ENCODE data around the gene MOCS2. TPM values are rescaled to one million over a fixed set of nuclear protein-coding genes. Genes with fewer than 3 reads are reported as not detected.

MOCS2 gene
- polyA plus RNA-seq, 2 of the 4 experiments (the other 2 are of a cell fraction): 47.7 to 75.3 TPM

DNA sequence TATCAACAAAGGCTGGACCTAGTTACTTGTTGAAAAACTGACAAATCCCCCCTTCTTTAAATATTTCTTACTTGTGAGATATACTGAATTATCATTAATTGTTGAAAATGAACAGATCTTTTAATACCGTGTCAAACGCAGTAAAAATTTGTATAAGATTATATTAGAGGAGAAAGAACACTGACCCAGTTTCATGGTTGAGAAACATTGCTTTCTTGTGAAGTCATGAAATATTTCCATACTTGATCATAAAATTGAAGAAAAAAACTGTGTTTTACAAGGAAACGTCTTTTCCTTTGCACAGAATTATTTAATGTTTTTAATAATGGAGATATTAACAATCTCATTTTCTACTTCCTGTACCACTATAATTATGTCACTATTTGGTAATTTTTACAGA lies 45.8 kb downstream of the MOCS2 start:
- POLR2A ChIA-PET: no interaction called here
- no peak for FAIRE-seq

DNA sequence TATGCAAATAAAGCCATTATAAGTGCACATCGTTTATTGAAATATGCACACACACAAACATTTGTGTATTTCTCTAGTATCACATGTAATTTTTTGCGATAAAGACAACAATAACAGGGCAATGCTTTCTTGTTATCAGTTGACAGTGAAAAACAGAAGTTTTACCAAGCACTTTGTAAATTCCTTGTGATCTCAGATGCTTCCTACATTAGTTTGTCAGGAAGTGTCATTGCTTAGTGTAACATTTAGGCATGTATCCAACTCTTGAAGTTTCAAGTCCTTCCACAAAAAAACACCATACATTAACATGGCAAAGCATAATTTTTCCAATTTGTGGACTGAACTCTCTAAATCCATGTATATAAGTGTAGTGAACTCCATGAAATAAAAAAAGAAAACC lies 46.4 kb downstream of the MOCS2 start:
- TF ChIP-seq, protein P1, sequence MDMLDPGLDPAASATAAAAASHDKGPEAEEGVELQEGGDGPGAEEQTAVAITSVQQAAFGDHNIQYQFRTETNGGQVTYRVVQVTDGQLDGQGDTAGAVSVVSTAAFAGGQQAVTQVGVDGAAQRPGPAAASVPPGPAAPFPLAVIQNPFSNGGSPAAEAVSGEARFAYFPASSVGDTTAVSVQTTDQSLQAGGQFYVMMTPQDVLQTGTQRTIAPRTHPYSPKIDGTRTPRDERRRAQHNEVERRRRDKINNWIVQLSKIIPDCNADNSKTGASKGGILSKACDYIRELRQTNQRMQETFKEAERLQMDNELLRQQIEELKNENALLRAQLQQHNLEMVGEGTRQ (IDR thresholded peaks at IDR 0.05): no peak
- TF ChIP-seq TFCP2L1 (CRISPR knock-in tag; IDR thresholded peaks at IDR 0.05) (no peak), TP53 (CRISPR knock-in tag; IDR thresholded peaks at IDR 0.05) (no peak), SREBF2 (IDR thresholded peaks at IDR 0.05) (no peak), GATA3 (IDR thresholded peaks at IDR 0.05; ENCODE audit: borderline replicate concordance) (no peak), RAD21 (conservative IDR thresholded peaks at IDR 0.05 in 1 of 2, IDR thresholded peaks at IDR 0.05 in 1 of 2) (no peak)
- DNase-seq (ENCODE audit: low read depth in 1 of 2, low spot score in 1 of 2) (no peak), ATAC-seq (no peak), FAIRE-seq (no peak)
- Histone ChIP-seq H3K27ac (no peak overlapping the region), H3K4me2 (no peak overlapping the region), H3K9me3 (no peaks in the 10 kb centered on the region), H3K4me3 (no peak overlapping the region), H3K4me1 (no peaks in the 10 kb centered on the region)
- 95% methylated on average over 2 of the region's 2 CpGs for WGBS (ENCODE audit: missing lambda C conversion rate)
- POLR2A ChIA-PET: no interaction called here
- CTCF ChIA-PET: no interaction called here

More for the DNA sequence above, 45.8 kb downstream of the MOCS2 start:
- Histone ChIP-seq H3K9me3 (no peaks in the 10 kb centered on the region), H3K27ac (no peak overlapping the region), H3K4me3 (no peak overlapping the region), H3K4me1 (no peaks in the 10 kb centered on the region), H3K4me2 (no peak overlapping the region)
- no peak for ATAC-seq
- TF ChIP-seq RFX5 (IDR thresholded peaks at IDR 0.05): no peak
- no peak for TF ChIP-seq RCOR1 (IDR thresholded peaks at IDR 0.05; ENCODE audit: low read depth, low read length)
- TF ChIP-seq, protein P2, sequence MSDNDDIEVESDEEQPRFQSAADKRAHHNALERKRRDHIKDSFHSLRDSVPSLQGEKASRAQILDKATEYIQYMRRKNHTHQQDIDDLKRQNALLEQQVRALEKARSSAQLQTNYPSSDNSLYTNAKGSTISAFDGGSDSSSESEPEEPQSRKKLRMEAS (IDR thresholded peaks at IDR 0.05): no peak
- no peak for TF ChIP-seq FOSL2 (IDR thresholded peaks at IDR 0.05)
- TF ChIP-seq FOSL2 (CRISPR knock-in tag; IDR thresholded peaks at IDR 0.05): no peak
- TF ChIP-seq HOXB13 (CRISPR knock-in tag; IDR thresholded peaks at IDR 0.05; ENCODE audit: low read depth): no peak
- no peak for TF ChIP-seq CEBPB (IDR thresholded peaks at IDR 0.05)
- TF ChIP-seq RNF2 (IDR thresholded peaks at IDR 0.05; ENCODE audit: borderline replicate concordance, low read depth): no peak
- no peak for TF ChIP-seq POLR2AphosphoS2 (conservative IDR thresholded peaks at IDR 0.05; ENCODE audit: low read length)
- TF ChIP-seq GATA3 (IDR thresholded peaks at IDR 0.05; ENCODE audit: borderline replicate concordance): no peak
- no peak for TF ChIP-seq ZNF302 (CRISPR knock-in tag; IDR thresholded peaks at IDR 0.05)
- no peak for TF ChIP-seq HEYL (CRISPR knock-in tag; IDR thresholded peaks at IDR 0.05)
- no peak for TF ChIP-seq TP53 (CRISPR knock-in tag; IDR thresholded peaks at IDR 0.05)
- DNase-seq (ENCODE audit: low read depth in 1 of 2, low spot score in 1 of 2): no peak
- WGBS (ENCODE audit: missing lambda C conversion rate): 85% methylated on average over 3 of the region's 3 CpGs
- CTCF ChIA-PET: interaction anchor here (1.0 to 1.4 kb wide), 2 partner anchors 15 to 115 kb away, joined by 4 read pairs; no protein-coding TSS in a partner anchor

DNA sequence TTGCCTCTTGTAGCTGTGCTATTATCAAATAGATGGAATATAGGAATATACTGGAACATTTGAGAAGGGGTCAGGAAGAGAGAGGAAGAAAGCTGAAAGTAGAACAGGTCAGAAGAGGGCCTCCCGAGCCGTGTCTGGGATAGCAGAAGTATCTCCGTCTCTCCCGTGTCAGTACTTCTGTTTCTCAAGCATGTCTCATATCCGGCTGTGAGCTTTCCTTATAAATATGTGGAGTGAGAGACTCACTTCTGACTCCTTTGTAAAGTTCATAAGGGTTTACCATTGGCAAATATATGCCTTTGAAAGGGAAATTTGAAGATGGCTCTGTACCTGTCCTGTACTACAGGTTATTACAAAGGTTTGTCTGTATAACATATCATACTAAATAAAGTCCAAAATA lies 50.3 kb downstream of the MOCS2 start:
- no peaks in the 10 kb centered on the region for H3K4me1 ChIP-seq
- no peak overlapping the region for H3K4me3 ChIP-seq
- ATAC-seq (no peak), DNase-seq (ENCODE audit: low read depth in 1 of 2, low spot score in 1 of 2) (no peak), FAIRE-seq (no peak)
- no peak overlapping the region for H3K4me2 ChIP-seq
- no peaks in the 10 kb centered on the region for H3K9me3 ChIP-seq
- WGBS (ENCODE audit: missing lambda C conversion rate): 91% methylated on average over 5 of the region's 5 CpGs
- POLR2A ChIA-PET: no interaction called here
- CTCF ChIA-PET: interaction anchor here (2.1 to 6.4 kb wide), 2 partner anchors 12 to 110 kb away, joined by 7 to 29 read pairs; no protein-coding TSS in a partner anchor
- TF ChIP-seq, protein P3, sequence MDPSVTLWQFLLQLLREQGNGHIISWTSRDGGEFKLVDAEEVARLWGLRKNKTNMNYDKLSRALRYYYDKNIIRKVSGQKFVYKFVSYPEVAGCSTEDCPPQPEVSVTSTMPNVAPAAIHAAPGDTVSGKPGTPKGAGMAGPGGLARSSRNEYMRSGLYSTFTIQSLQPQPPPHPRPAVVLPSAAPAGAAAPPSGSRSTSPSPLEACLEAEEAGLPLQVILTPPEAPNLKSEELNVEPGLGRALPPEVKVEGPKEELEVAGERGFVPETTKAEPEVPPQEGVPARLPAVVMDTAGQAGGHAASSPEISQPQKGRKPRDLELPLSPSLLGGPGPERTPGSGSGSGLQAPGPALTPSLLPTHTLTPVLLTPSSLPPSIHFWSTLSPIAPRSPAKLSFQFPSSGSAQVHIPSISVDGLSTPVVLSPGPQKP (IDR thresholded peaks at IDR 0.05; ENCODE audit: low read depth, low read length): no peak
- TF ChIP-seq FOSB (CRISPR knock-in tag; IDR thresholded peaks at IDR 0.05): no peak
- no peak for TF ChIP-seq FOXS1 (CRISPR knock-in tag; IDR thresholded peaks at IDR 0.05)
- no peak for TF ChIP-seq ZNF302 (CRISPR knock-in tag; IDR thresholded peaks at IDR 0.05)
- no peak for TF ChIP-seq NR3C1 (IDR thresholded peaks at IDR 0.05)
- TF ChIP-seq POLR2A (IDR thresholded peaks at IDR 0.05; ENCODE audit: low read length): no peak
- no peak for TF ChIP-seq ZFP36 (IDR thresholded peaks at IDR 0.05; ENCODE audit: borderline replicate concordance, partially characterized antibody)
- no peak for TF ChIP-seq HEYL (CRISPR knock-in tag; IDR thresholded peaks at IDR 0.05)
- no peak for TF ChIP-seq CHD2 (IDR thresholded peaks at IDR 0.05; ENCODE audit: low read length, partially characterized antibody)
- no peak for TF ChIP-seq EP300 (IDR thresholded peaks at IDR 0.05)
- TF ChIP-seq RARB (CRISPR knock-in tag; IDR thresholded peaks at IDR 0.05): no peak
- no peak for TF ChIP-seq POLR2AphosphoS2 (conservative IDR thresholded peaks at IDR 0.05; ENCODE audit: low read length)
- TF ChIP-seq, protein P1 (IDR thresholded peaks at IDR 0.05): no peak
- no peak for TF ChIP-seq HOXB13 (CRISPR knock-in tag; IDR thresholded peaks at IDR 0.05; ENCODE audit: low read depth)
- no peak for TF ChIP-seq CHD4 (IDR thresholded peaks at IDR 0.05; ENCODE audit: borderline replicate concordance)
- no peak for TF ChIP-seq FOSL2 (IDR thresholded peaks at IDR 0.05)
- TF ChIP-seq FOSL2 (CRISPR knock-in tag; IDR thresholded peaks at IDR 0.05): no peak
- TF ChIP-seq HDAC2 (IDR thresholded peaks at IDR 0.05): no peak
- H3K27ac ChIP-seq: no peak overlapping the region

All from A549 (cell line).